DOHH2 (cell line): ENCODE measurements around the gene DLG1.

Experiments
- H3F3A ChIP-seq: fragments of 200-600 bp; sonication (generic), shearing (Covaris generic); 2 replicates; pipeline ENCODE4 v1.6.0; 2016; ENCODE audit warnings: antibody characterized with exemption, mild to moderate bottlenecking; ENCODE audit not compliant: control insufficient read depth, insufficient read depth
- H3K27ac ChIP-seq: fragments of 200-600 bp; sonication (generic); 2 replicates; pipeline ENCODE4 v1.5.1; 2014; ENCODE audit warnings: low read depth, mild to moderate bottlenecking, low read length, moderate library complexity
- H3K27me3 ChIP-seq: fragments of 200-600 bp; sonication (generic); 2 replicates; pipeline ENCODE4 v1.6.1; 2014; ENCODE audit warnings: mild to moderate bottlenecking, low read length, mixed read lengths; ENCODE audit not compliant: control insufficient read depth
- H3K36me3 ChIP-seq: fragments of 200-600 bp; sonication (generic); 2 replicates; pipeline ENCODE4 v1.6.1; 2014; ENCODE audit warnings: mild to moderate bottlenecking, low read length, moderate library complexity, mixed read lengths; ENCODE audit not compliant: control insufficient read depth
- H3K4me1 ChIP-seq: fragments of 200-600 bp; sonication (generic); 2 replicates; pipeline ENCODE4 v1.6.1; 2014; ENCODE audit warnings: mild to moderate bottlenecking, low read length, mixed read lengths; ENCODE audit not compliant: control insufficient read depth
- H3K4me2 ChIP-seq: fragments of 200-600 bp; sonication (generic); 2 replicates; pipeline ENCODE4 v1.6.0; 2014; ENCODE audit warnings: mild to moderate bottlenecking, low read length, moderate library complexity
- H3K4me3 ChIP-seq: fragments of 200-600 bp; sonication (generic); 2 replicates; pipeline ENCODE4 v1.5.1; 2014; ENCODE audit warnings: mild to moderate bottlenecking, low read length, mixed read lengths
- H3K79me2 ChIP-seq: fragments of 200-600 bp; sonication (generic); 2 replicates; pipeline ENCODE4 v1.6.1; 2014; ENCODE audit warnings: mild to moderate bottlenecking, low read length, mixed read lengths; ENCODE audit not compliant: control insufficient read depth
- H3K9me2 ChIP-seq: fragments of 200-600 bp; sonication (generic); replicated peaks from 2 replicates; pipeline ENCODE4 v1.6.1; 2014; ENCODE audit warnings: mild to moderate bottlenecking, low read length, mixed read lengths; ENCODE audit not compliant: control insufficient read depth
- H3K9me3 ChIP-seq: fragments of 200-600 bp; sonication (generic); 2 replicates; pipeline ENCODE4 v1.6.1; 2014; ENCODE audit warnings: antibody characterized with exemption, low read length, mixed read lengths; ENCODE audit not compliant: control insufficient read depth, insufficient read depth
- H4K20me1 ChIP-seq: fragments of 200-600 bp; sonication (generic); 2 replicates; pipeline ENCODE4 v1.6.0; 2014; ENCODE audit warnings: low read depth, mild to moderate bottlenecking, antibody characterized with exemption, low read length, moderate library complexity; ENCODE audit not compliant: control insufficient read depth, insufficient read depth
- EZH2phosphoT487 ChIP-seq: fragments of 200-600 bp; sonication (generic); IDR thresholded peaks from 2 replicates; pipeline ENCODE4 v1.6.1; 2017; ENCODE audit warnings: borderline replicate concordance, mild to moderate bottlenecking, antibody characterized with exemption, low read length, moderate library complexity, mixed read lengths
- TF ChIP-seq, protein P1 (sequence below): fragments of 200-600 bp; sonication (generic); IDR thresholded peaks from one replicate; pipeline ENCODE4 v1.5.1; 2014; ENCODE audit warnings: antibody characterized with exemption, mild to moderate bottlenecking, low read depth, low read length; ENCODE audit not compliant: poor library complexity, severe bottlenecking

DLG1 gene

GRCh38 chr3:197155046-197155445, 143.4 kb downstream of the DLG1 start:
- no peaks in the 10 kb centered on the region; the same call in 1 of the 2 replicates for H3F3A ChIP-seq
- H3K4me3 ChIP-seq = no peak overlapping the region
- no peak overlapping the region for H3K4me2 ChIP-seq
- peaks cover 17% of the 10 kb centered on the region; the same call in 1 of the 2 replicates for H3K9me3 ChIP-seq
- no peaks in the 10 kb centered on the region for H4K20me1 ChIP-seq
- H3K36me3 ChIP-seq = peaks cover 29% of the 10 kb centered on the region
- no peaks in the 10 kb centered on the region for H3K4me1 ChIP-seq
- no peaks in the 10 kb centered on the region for H3K9me2 ChIP-seq
- no peak overlapping the region for H3K27ac ChIP-seq
- H3K27me3 ChIP-seq = no peaks in the 10 kb centered on the region
- TF ChIP-seq, protein P1, sequence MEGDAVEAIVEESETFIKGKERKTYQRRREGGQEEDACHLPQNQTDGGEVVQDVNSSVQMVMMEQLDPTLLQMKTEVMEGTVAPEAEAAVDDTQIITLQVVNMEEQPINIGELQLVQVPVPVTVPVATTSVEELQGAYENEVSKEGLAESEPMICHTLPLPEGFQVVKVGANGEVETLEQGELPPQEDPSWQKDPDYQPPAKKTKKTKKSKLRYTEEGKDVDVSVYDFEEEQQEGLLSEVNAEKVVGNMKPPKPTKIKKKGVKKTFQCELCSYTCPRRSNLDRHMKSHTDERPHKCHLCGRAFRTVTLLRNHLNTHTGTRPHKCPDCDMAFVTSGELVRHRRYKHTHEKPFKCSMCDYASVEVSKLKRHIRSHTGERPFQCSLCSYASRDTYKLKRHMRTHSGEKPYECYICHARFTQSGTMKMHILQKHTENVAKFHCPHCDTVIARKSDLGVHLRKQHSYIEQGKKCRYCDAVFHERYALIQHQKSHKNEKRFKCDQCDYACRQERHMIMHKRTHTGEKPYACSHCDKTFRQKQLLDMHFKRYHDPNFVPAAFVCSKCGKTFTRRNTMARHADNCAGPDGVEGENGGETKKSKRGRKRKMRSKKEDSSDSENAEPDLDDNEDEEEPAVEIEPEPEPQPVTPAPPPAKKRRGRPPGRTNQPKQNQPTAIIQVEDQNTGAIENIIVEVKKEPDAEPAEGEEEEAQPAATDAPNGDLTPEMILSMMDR = no peak
- no peak for TF ChIP-seq EZH2phosphoT487
- peaks cover 12% of the 10 kb centered on the region for H3K79me2 ChIP-seq

DNA sequence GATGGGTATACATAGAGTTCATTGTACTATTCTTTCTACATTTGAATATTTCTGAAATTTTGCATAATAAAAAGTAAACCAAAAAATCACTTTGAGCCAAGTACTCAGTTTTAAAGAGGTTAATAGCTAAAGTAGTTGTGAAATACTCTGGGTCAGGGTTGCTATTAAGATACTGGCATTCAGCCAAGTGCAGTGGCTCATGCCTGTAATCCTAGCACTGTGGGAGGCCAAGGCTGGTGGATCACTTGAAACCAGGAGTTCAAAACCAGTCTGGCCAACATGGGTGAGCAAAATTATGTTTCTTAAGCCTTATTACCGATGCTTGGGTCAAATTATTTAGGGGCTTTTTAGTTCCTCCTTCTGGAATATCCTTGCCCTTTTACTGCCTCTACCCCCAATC, 146.8 kb downstream of the DLG1 start:
- no peak overlapping the region for H3K27ac ChIP-seq

GRCh38 chr3:197149528-197149927, 148.9 kb downstream of the DLG1 start:
- no peaks in the 10 kb centered on the region for H3K27me3 ChIP-seq
- no peaks in the 10 kb centered on the region for H3K4me1 ChIP-seq
- H3K36me3 ChIP-seq = peaks cover 6% of the 10 kb centered on the region
- H3K9me3 ChIP-seq = no peaks in the 10 kb centered on the region
- no peaks in the 10 kb centered on the region for H4K20me1 ChIP-seq
- H3K79me2 ChIP-seq = peaks cover 12% of the 10 kb centered on the region
- H3K4me3 ChIP-seq = no peak overlapping the region
- no peaks in the 10 kb centered on the region for H3K9me2 ChIP-seq
- no peak overlapping the region for H3K4me2 ChIP-seq
- no peak overlapping the region for H3K27ac ChIP-seq
- TF ChIP-seq, protein P1 = no peak
- no peak for TF ChIP-seq EZH2phosphoT487
- no peaks in the 10 kb centered on the region; the same call in 1 of the 2 replicates for H3F3A ChIP-seq

More for the DNA sequence above, 146.8 kb downstream of the DLG1 start:
- Histone ChIP-seq H3K9me3 (peaks cover 5% of the 10 kb centered on the region; the same call in 1 of the 2 replicates), H3K4me3 (no peak overlapping the region), H3K36me3 (peaks cover 12% of the 10 kb centered on the region), H3K27me3 (no peaks in the 10 kb centered on the region), H4K20me1 (no peaks in the 10 kb centered on the region), H3K4me2 (no peak overlapping the region), H3K79me2 (peaks cover 14% of the 10 kb centered on the region), H3K4me1 (no peaks in the 10 kb centered on the region), H3F3A (no peaks in the 10 kb centered on the region; the same call in 1 of the 2 replicates), H3K9me2 (no peaks in the 10 kb centered on the region)
- TF ChIP-seq EZH2phosphoT487 = no peak
- TF ChIP-seq, protein P1 = no peak
